Duodenal mucosa (tissue), 2 donors: ENCODE results near the gene NEURL1.
"Not testable (repeated sequence)": the region's sequence is repeated elsewhere in the genome, so short reads cannot be mapped to it uniquely, and the experiment has no call there.

Source experiments
- H3K27ac ChIP-seq: one replicate; pipeline ENCODE4 v1.7.0; 2013; ENCODE audit warnings: low read depth, low read length
- H3K27me3 ChIP-seq, 2 donors: one replicate each; pipeline ENCODE4 v1.7.0; 2013; ENCODE audit warnings: low read length in 2 of 2, control low read depth in 1 of 2; ENCODE audit not compliant: insufficient read depth in 2 of 2, control insufficient read depth in 1 of 2
- H3K36me3 ChIP-seq, 2 donors: one replicate each; pipeline ENCODE4 v1.7.0; 2013; ENCODE audit warnings: low read length in 2 of 2, control low read depth in 1 of 2; ENCODE audit not compliant: insufficient read depth in 2 of 2, control insufficient read depth in 1 of 2
- H3K4me1 ChIP-seq, 2 donors: one replicate each; pipeline ENCODE4 v1.7.0; 2013; ENCODE audit warnings: low read length in 2 of 2, control low read depth in 1 of 2; ENCODE audit not compliant: insufficient read depth in 2 of 2, control insufficient read depth in 1 of 2
- H3K4me3 ChIP-seq, 2 donors: one replicate each; pipeline ENCODE4 v1.7.0; 2013; ENCODE audit warnings: low read length in 2 of 2, low read depth in 1 of 2
- H3K9ac ChIP-seq, 2 donors: one replicate each; pipeline ENCODE4 v1.7.0; 2013; ENCODE audit warnings: low read length in 2 of 2, low read depth in 1 of 2
- H3K9me3 ChIP-seq, 2 donors: one replicate each; pipeline ENCODE4 v1.7.0; 2013; ENCODE audit warnings: low read length in 2 of 2, control low read depth in 1 of 2; ENCODE audit not compliant: control insufficient read depth in 1 of 2

NEURL1 gene

GRCh38 chr10:103493916-103494877, 692 bp downstream of the NEURL1 start:
- peak overlapping the region; percentile 63 to 67 for H3K4me3 ChIP-seq
- H3K4me1 ChIP-seq, result peaks cover 4 to 5% of the 10 kb centered on the region in 2 donors
- H3K36me3 ChIP-seq, result no peaks in the 10 kb centered on the region
- peak overlapping the region in 1 of 2 donors; percentile 18 for H3K9ac ChIP-seq
- no peak overlapping the region for H3K27ac ChIP-seq
- peaks cover 10 to 18% of the 10 kb centered on the region in 2 donors for H3K27me3 ChIP-seq
- no peaks in the 10 kb centered on the region for H3K9me3 ChIP-seq

GRCh38 chr10:103495321-103495720, 1.8 kb downstream of the NEURL1 start:
- H3K27me3 ChIP-seq, result peaks cover 10 to 18% of the 10 kb centered on the region in 2 donors
- H3K4me3 ChIP-seq, result peak overlapping the region in 1 of 2 donors; percentile 58
- no peak overlapping the region for H3K9ac ChIP-seq

DNA sequence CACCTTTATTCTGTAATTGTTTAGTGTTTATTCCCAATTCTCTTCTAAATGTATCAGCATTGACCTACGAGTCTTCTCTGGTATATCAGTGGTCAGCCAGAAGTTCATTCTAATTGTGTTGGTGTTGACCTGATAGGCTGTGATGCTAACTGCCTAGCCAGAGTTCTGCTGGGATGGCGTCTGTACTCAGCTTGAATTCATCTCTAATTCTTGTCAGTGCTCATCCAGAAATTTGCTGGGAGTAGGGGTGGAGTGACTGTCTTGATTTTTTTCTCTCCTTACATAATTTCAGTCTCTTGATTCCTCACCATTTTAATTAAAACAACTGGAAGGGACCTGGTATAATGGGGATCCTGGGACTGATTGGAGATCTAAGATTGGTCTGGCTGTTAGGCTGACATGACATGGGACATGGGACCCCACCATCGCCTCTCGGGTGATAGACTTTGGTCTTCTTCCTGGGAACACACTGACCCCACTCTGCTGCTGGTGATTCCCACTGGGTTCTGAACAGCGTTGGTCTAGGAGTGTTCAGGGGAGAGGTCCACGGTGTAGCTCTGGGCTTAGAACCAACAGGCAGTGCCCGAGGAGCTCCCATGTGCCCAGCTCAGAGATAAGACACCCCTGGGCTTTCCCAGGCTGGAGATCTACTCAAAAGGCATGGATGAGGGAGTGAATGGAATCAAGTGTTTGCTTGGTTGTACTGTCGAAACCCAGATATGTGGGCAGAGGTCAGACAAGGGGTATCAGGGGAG, 3.8 kb downstream of the NEURL1 start:
- H3K4me1 ChIP-seq, result peaks cover 21 to 23% of the 10 kb centered on the region in 2 donors
- H3K9ac ChIP-seq, result no peak overlapping the region
- H3K27me3 ChIP-seq, result peaks cover 10 to 18% of the 10 kb centered on the region in 2 donors
- H3K27ac ChIP-seq, result no peak overlapping the region
- no peak overlapping the region for H3K4me3 ChIP-seq
- H3K9me3 ChIP-seq, result no peaks in the 10 kb centered on the region
- H3K36me3 ChIP-seq, result no peaks in the 10 kb centered on the region

More at GRCh38 chr10:103495321-103495720, 1.8 kb downstream of the NEURL1 start:
- no peaks in the 10 kb centered on the region for H3K36me3 ChIP-seq
- H3K9me3 ChIP-seq, result no peaks in the 10 kb centered on the region
- no peak overlapping the region for H3K27ac ChIP-seq
- H3K4me1 ChIP-seq, result peaks cover 13 to 14% of the 10 kb centered on the region in 2 donors

GRCh38 chr10:103498936-103499638, 5.6 kb downstream of the NEURL1 start:
- H3K4me3 ChIP-seq, result no peak overlapping the region

DNA sequence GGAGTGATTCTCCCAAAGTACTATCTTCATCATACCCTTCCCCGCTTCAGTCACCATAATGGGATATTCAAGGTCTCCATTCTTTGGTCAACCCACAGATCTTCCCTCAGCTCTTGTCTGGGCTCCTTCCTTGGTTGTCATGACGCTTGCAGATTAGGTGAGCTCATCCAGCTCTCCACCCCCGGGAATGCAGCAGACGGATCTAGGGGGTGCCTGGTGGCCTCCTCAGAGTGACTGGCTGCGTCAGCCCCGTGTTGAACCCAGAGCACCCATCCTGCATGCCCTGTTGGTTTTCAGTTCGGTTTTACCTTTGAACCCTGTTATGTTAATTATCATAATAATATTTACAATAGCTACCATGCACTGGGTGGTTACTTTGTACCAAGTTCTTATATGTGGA, 6.4 kb downstream of the NEURL1 start:
- Histone ChIP-seq H3K27ac (no peak overlapping the region), H3K9me3 (no peaks in the 10 kb centered on the region), H3K4me1 (peaks cover 24 to 30% of the 10 kb centered on the region in 2 donors), H3K4me3 (no peak overlapping the region), H3K27me3 (peaks cover 3 to 5% of the 10 kb centered on the region in 2 donors), H3K9ac (no peak overlapping the region), H3K36me3 (no peaks in the 10 kb centered on the region)

More at GRCh38 chr10:103498936-103499638, 5.6 kb downstream of the NEURL1 start:
- Histone ChIP-seq H3K4me1 (peaks cover 16 to 25% of the 10 kb centered on the region in 2 donors), H3K27ac (no peak overlapping the region), H3K9me3 (no peaks in the 10 kb centered on the region), H3K27me3 (peaks cover 10% of the 10 kb centered on the region in 2 donors), H3K9ac (no peak overlapping the region), H3K36me3 (no peaks in the 10 kb centered on the region)

DNA sequence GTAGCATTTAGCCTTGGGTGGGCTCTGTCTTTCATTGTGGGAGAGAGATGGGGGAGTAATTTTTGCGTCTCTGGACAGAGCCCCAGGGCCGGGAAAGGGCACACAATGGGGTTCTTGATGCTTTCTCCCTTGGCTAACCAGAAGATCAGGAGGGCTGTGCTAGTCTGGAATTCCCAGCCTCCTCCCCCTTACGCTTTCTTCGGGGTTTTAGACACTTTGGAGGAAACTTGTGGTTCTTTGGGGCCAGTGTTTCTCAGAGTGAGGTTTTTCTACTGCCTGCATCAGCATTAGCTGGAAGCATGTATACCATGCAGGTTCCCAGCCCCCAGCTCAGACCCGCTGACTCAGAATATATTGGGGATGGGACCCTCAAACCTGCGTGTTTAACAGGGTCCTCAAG, 7.0 kb downstream of the NEURL1 start:
- peaks cover 24 to 30% of the 10 kb centered on the region in 2 donors for H3K4me1 ChIP-seq
- H3K4me3 ChIP-seq, result no peak overlapping the region
- H3K9ac ChIP-seq, result no peak overlapping the region
- no peaks in the 10 kb centered on the region for H3K27me3 ChIP-seq
- no peaks in the 10 kb centered on the region for H3K36me3 ChIP-seq
- no peak overlapping the region for H3K27ac ChIP-seq
- no peaks in the 10 kb centered on the region for H3K9me3 ChIP-seq

GRCh38 chr10:103501186-103501585, 7.7 kb downstream of the NEURL1 start:
- no peak overlapping the region for H3K9ac ChIP-seq
- H3K4me1 ChIP-seq, result peaks cover 24 to 30% of the 10 kb centered on the region in 2 donors
- no peaks in the 10 kb centered on the region for H3K36me3 ChIP-seq
- H3K4me3 ChIP-seq, result no peak overlapping the region
- no peaks in the 10 kb centered on the region for H3K27me3 ChIP-seq
- no peaks in the 10 kb centered on the region for H3K9me3 ChIP-seq
- no peak overlapping the region for H3K27ac ChIP-seq

- no peaks in the 10 kb centered on the region for H3K9me3 ChIP-seq
- no peaks in the 10 kb centered on the region for H3K27me3 ChIP-seq
- H3K4me1 ChIP-seq, result peaks cover 30 to 36% of the 10 kb centered on the region in 2 donors
- H3K4me3 ChIP-seq, result no peak overlapping the region
- H3K36me3 ChIP-seq, result no peaks in the 10 kb centered on the region
- no peak overlapping the region for H3K27ac ChIP-seq
- H3K9ac ChIP-seq, result no peak overlapping the region
Measured at GRCh38 chr10:103502849-103503660, 9.6 kb downstream of the NEURL1 start.

GRCh38 chr10:103503777-103504176, 10.3 kb downstream of the NEURL1 start:
- not testable (repeated sequence) for H3K27ac ChIP-seq, H3K27me3 ChIP-seq

More at GRCh38 chr10:103503777-103504176, 10.3 kb downstream of the NEURL1 start:
- H3K9ac ChIP-seq, H3K36me3 ChIP-seq, H3K4me3 ChIP-seq, H3K9me3 ChIP-seq: not testable (repeated sequence)
- H3K4me1 ChIP-seq, result peaks cover 34 to 43% of the 10 kb centered on the region in 2 donors
